HepG2 (cell line): Measurements from ENCODE around the gene TWIST2. TPM values are rescaled to one million over a fixed set of nuclear protein-coding genes. Genes with fewer than 3 reads are reported as not detected.

Experiments used
- ATAC-seq: fragments of 200-7000 bp; cut with Tn5 transposase; 3 replicates; pipeline ENCODE4 v1.9.1; 2020; ENCODE audit warnings: mild to moderate bottlenecking, moderate library complexity
- BruUV-seq: library from RNA; stranded (reverse); fragments of 400-500 nt; replicated peaks from 2 replicates; lab custom pipeline; 2021; lab: Mats Ljungman, UMichigan
- CTCF ChIA-PET: fragments of 300-600 bp; formaldehyde crosslinking; extraction: SDS; loops from one replicate; lab custom pipeline; 2021; ENCODE audit warnings: low total read pairs, inconsistent platforms, low intra/inter-chr PET ratio; lab: Yijun Ruan, JAX
- POLR2A ChIA-PET: fragments of 350-600 bp; sonication (Branson Sonifier 250); formaldehyde crosslinking; loops from one replicate; lab custom pipeline; 2020; ENCODE audit warnings: antibody characterized with exemption, inconsistent platforms; lab: Yijun Ruan, JAX
- DNase-seq: peaks from one replicate; pipeline ENCODE4 v3.0.0-alpha.2; 2015; ENCODE audit warnings: low spot score
- FAIRE-seq: peaks from 3 replicates; lab custom pipeline; 2011; peaks lifted over from hg19 to GRCh38; lab: Jason Lieb, UNC
- H2AFZ ChIP-seq: one replicate; pipeline ENCODE4 v1.6.1; 2011; ENCODE audit warnings: low read length, inconsistent platforms
- H3K27ac ChIP-seq: fragments of 300-600 bp; 3 replicates; pipeline ENCODE4 v1.8.0; 2011; ENCODE audit warnings: mixed run types, mild to moderate bottlenecking, mixed read lengths, low read length, inconsistent platforms; ENCODE audit not compliant: insufficient read depth; ENCODE audit errors: extremely low read length
- H3K27me3 ChIP-seq, 2 experiments: fragments of 200-600 bp in 1 of 2; 2 replicates in 1 of 2; 3 replicates in 1 of 2; pipeline versions ENCODE4 v1.6.0 to v1.8.0; 2011; ENCODE audit warnings: low read length in 2 of 2, mild to moderate bottlenecking in 2 of 2, moderate library complexity in 2 of 2, inconsistent platforms in 1 of 2; ENCODE audit not compliant: insufficient read depth in 2 of 2, control insufficient read depth in 1 of 2
- H3K36me3 ChIP-seq, 2 experiments: fragments of 200-600 bp in 1 of 2; replicated peaks in 1 of 2; 2 replicates in 1 of 2; 3 replicates in 1 of 2; pipeline versions ENCODE4 v1.5.1 to v1.8.0; 2011; ENCODE audit warnings: low read length in 2 of 2, inconsistent platforms in 1 of 2; ENCODE audit not compliant: insufficient read depth in 2 of 2, control insufficient read depth in 1 of 2
- H3K4me1 ChIP-seq: 2 replicates; pipeline ENCODE4 v1.5.1; 2012; ENCODE audit warnings: low read length, inconsistent platforms; ENCODE audit not compliant: insufficient read depth
- H3K4me2 ChIP-seq: 2 replicates; pipeline ENCODE4 v1.6.0; 2011; ENCODE audit warnings: low read depth, low read length, inconsistent platforms
- H3K4me3 ChIP-seq, 3 experiments: fragments of 200-600 bp in 1 of 3; sonication (generic), shearing (Covaris generic) in 1 of 3; replicated peaks in 1 of 3; 2 replicates each; pipeline ENCODE4 v1.5.1; 2011 to 2016; ENCODE audit warnings: low read length in 3 of 3, inconsistent platforms in 2 of 3, low read depth in 2 of 3, mild to moderate bottlenecking in 2 of 3, control low read depth in 1 of 3, mixed read lengths in 1 of 3; ENCODE audit not compliant: insufficient read depth in 1 of 3
- H3K79me2 ChIP-seq: one replicate; pipeline ENCODE4 v1.6.1; 2011; ENCODE audit warnings: low read length, inconsistent platforms; ENCODE audit not compliant: insufficient read depth
- H3K9ac ChIP-seq: 2 replicates; pipeline ENCODE4 v1.6.0; 2011; ENCODE audit warnings: mild to moderate bottlenecking, low read depth, low read length, inconsistent platforms; ENCODE audit not compliant: insufficient read depth
- H3K9me3 ChIP-seq: 2 replicates; pipeline ENCODE4 v1.5.1; 2012; ENCODE audit warnings: mild to moderate bottlenecking, low read length
- H4K20me1 ChIP-seq: 2 replicates; pipeline ENCODE4 v1.6.0; 2011; ENCODE audit warnings: inconsistent platforms, mild to moderate bottlenecking, low read length, moderate library complexity; ENCODE audit not compliant: insufficient read depth
- ARNT ChIP-seq: fragments of 450-650 bp; IDR thresholded peaks from 2 replicates; pipeline ENCODE4 v1.6.1; 2017
- BORCS8-MEF2B ChIP-seq: sonication (generic); formaldehyde crosslinking; IDR thresholded peaks from 2 replicates; pipeline ENCODE4 v1.8.0; 2022; ENCODE audit warnings: mild to moderate bottlenecking, missing genetic modification reagents
- FOXC1 ChIP-seq: sonication (generic); formaldehyde crosslinking; IDR thresholded peaks from 2 replicates; pipeline ENCODE4 v1.8.0; 2022; ENCODE audit warnings: mild to moderate bottlenecking, missing genetic modification reagents, borderline replicate concordance
- GATAD1 ChIP-seq: IDR thresholded peaks from 2 replicates; pipeline ENCODE4 v1.6.1; 2016; ENCODE audit warnings: missing genetic modification reagents, missing compliant biosample characterization
- HINFP ChIP-seq: sonication (generic); formaldehyde crosslinking; IDR thresholded peaks from 2 replicates; pipeline ENCODE4 v1.4.0; 2020; ENCODE audit warnings: low read depth, mild to moderate bottlenecking, missing genetic modification reagents
- MYNN ChIP-seq: sonication (generic); formaldehyde crosslinking; IDR thresholded peaks from 2 replicates; pipeline ENCODE4 v1.4.0; 2020; ENCODE audit warnings: mild to moderate bottlenecking, low read depth, missing genetic modification reagents
- ZNF136 ChIP-seq: sonication (generic); formaldehyde crosslinking; IDR thresholded peaks from 2 replicates; pipeline ENCODE4 v1.8.1; 2022; ENCODE audit warnings: low read depth, mild to moderate bottlenecking, moderate library complexity, missing genetic modification reagents
- ZNF530 ChIP-seq: sonication (generic); formaldehyde crosslinking; IDR thresholded peaks from 2 replicates; pipeline ENCODE4 v1.5.0; 2020; ENCODE audit warnings: low read depth, mild to moderate bottlenecking, missing genetic modification reagents
- ZNF557 ChIP-seq: sonication (generic); formaldehyde crosslinking; IDR thresholded peaks from 2 replicates; pipeline ENCODE4 v1.4.0; 2020; ENCODE audit warnings: missing genetic modification reagents
- ZNF569 ChIP-seq: sonication (generic); formaldehyde crosslinking; IDR thresholded peaks from 2 replicates; pipeline ENCODE4 v1.5.0; 2020; ENCODE audit warnings: mild to moderate bottlenecking, missing genetic modification reagents, moderate library complexity, borderline replicate concordance
- ZNF883 ChIP-seq: sonication (generic); formaldehyde crosslinking; IDR thresholded peaks from 2 replicates; pipeline ENCODE4 v1.5.1; 2020; ENCODE audit warnings: mild to moderate bottlenecking, missing genetic modification reagents; ENCODE audit errors: not compliant biosample characterization
- ZSCAN29 ChIP-seq: sonication (generic); formaldehyde crosslinking; conservative IDR thresholded peaks from 2 replicates; pipeline ENCODE4 v1.4.0; 2020; ENCODE audit warnings: mild to moderate bottlenecking, missing genetic modification reagents
- WGBS: methylation state at CpG from one replicate; pipeline ENCODE4 v1.1.6; 2017; ENCODE audit warnings: low lambda C conversion rate; 5-methylcytosine and 5-hydroxymethylcytosine counted together
- in situ Hi-C: cut with HindIII; loops from 2 replicates; pipeline ENCODE4 v1.10.0; 2017; ENCODE audit warnings: low pct_unique_long_range_greater_than_20kb; ENCODE audit not compliant: extremely low pct_ligation_motif_present
- intact Hi-C: fragments of 100-400 bp; cut with micrococcal nuclease; formaldehyde crosslinking; loops from one replicate; pipeline ENCODE4 v1.10.0; 2022; ENCODE audit not compliant: unreplicated experiment
- polyA plus RNA-seq, 8 experiments: library from polyadenylated mRNA; depleted of rRNA in 3 of 8; stranded (reverse) in 7 of 8; unstranded in 1 of 8; fragments of >200 nt; fragmentation: Illumina TruSeq in 4 of 8; extraction: Trizol in 4 of 8; gene quantifications; 2 replicates each; pipeline versions ENCODE4 v1.2.1 to v1.2.3, GENCODE V29; 2011 to 2016; ENCODE audit warnings: low read depth in 4 of 8, missing spikeins in 1 of 8, mixed read lengths in 1 of 8; ENCODE audit not compliant: insufficient read depth in 1 of 8
- total RNA-seq, 5 experiments: library from RNA; depleted of rRNA; stranded (reverse); fragments of >200 nt; fragmentation: Illumina TruSeq; extraction: Trizol; gene quantifications; 2 replicates each; pipeline ENCODE4 v1.2.3, GENCODE V29; 2016; ENCODE audit warnings: low read depth in 1 of 5

The TWIST2 gene
- total and polyA plus RNA-seq, 2 of the 13 experiments (the other 11 are each of a cell fraction or from before 2014, with no cell fraction given) = 0.08 to 0.11 TPM

- intact Hi-C loops = no loop called here
- no peak for DNase-seq
- WGBS = 30% methylated on average over 19 of the region's 19 CpGs
- in situ Hi-C loops = no loop called here
- no peak for FAIRE-seq
- no peaks in the 10 kb centered on the region for H3K79me2 ChIP-seq
- POLR2A ChIA-PET = no interaction called here
- CTCF ChIA-PET = no interaction called here
- H3K4me2 ChIP-seq = no peak overlapping the region
- H3K4me1 ChIP-seq = no peaks in the 10 kb centered on the region
- BruUV-seq = no TSS peak
- TF ChIP-seq ZNF530 (CRISPR knock-in tag) = no peak
- TF ChIP-seq ZNF557 (CRISPR knock-in tag) = no peak
- peak; percentile 35 for TF ChIP-seq ZNF883
- H3K27ac ChIP-seq = no peak overlapping the region
- no peak overlapping the region for H2AFZ ChIP-seq
- peak; percentile 13; the same call in 2 of the 3 replicates for ATAC-seq
- H3K9me3 ChIP-seq = no peaks in the 10 kb centered on the region
- no peak overlapping the region for H3K9ac ChIP-seq
- H3K27me3 ChIP-seq = peaks cover 19 to 74% of the 10 kb centered on the region in 2 experiments
- H4K20me1 ChIP-seq = no peaks in the 10 kb centered on the region
- no peak overlapping the region for H3K4me3 ChIP-seq
- no peaks in the 10 kb centered on the region for H3K36me3 ChIP-seq
Measured at GRCh38 chr2:238897122-238897880, 49.4 kb downstream of the TWIST2 start.

- Histone ChIP-seq H4K20me1 (no peaks in the 10 kb centered on the region), H3K79me2 (no peaks in the 10 kb centered on the region), H3K4me2 (no peak overlapping the region), H3K4me3 (no peak overlapping the region), H2AFZ (no peak overlapping the region), H3K27ac (no peak overlapping the region), H3K9me3 (no peaks in the 10 kb centered on the region), H3K36me3 (no peaks in the 10 kb centered on the region), H3K4me1 (no peaks in the 10 kb centered on the region), H3K9ac (no peak overlapping the region), H3K27me3 (peaks cover 19 to 71% of the 10 kb centered on the region in 2 experiments)
- in situ Hi-C loops = no loop called here
- DNase-seq = no peak
- no peak for ATAC-seq
- intact Hi-C loops = no loop called here
- ChIA-PET CTCF (no interaction called here), POLR2A (no interaction called here)
- TF ChIP-seq HINFP (CRISPR knock-in tag) (no peak), FOXC1 (CRISPR knock-in tag) (no peak), MYNN (CRISPR knock-in tag) (no peak), ZSCAN29 (CRISPR knock-in tag) (no peak), ZNF569 (CRISPR knock-in tag) (no peak), GATAD1 (CRISPR knock-in tag) (no peak), BORCS8-MEF2B (CRISPR knock-in tag) (no peak), ZNF136 (CRISPR knock-in tag) (no peak), ARNT (no peak)
- no peak for FAIRE-seq
- no TSS peak for BruUV-seq
- WGBS = 63% methylated on average over 1 of the region's 7 CpGs
Measured at GRCh38 chr2:238897911-238898311, 50.0 kb downstream of the TWIST2 start.
